ENCODE results near the gene C4BPA. TPM values are rescaled to one million over a fixed set of nuclear protein-coding genes. Genes with fewer than 3 reads are reported as not detected.

C4BPA gene
- total and polyA plus RNA-seq, 4 donors = 49.5 to 1,527 (median 1,194) TPM

Small RNA genes lying within 50 kb of the gene (small RNA-seq; reads per million reads assigned to genes)
- gene AL445493.1 = not detected

Other genes starting within 250 kb of the C4BPA start
- gene IL20, start 238.6 kb upstream of the C4BPA start, total RNA-seq = under 1 TPM in 1 of 2 donors, not detected in 1; 0.17 TPM
- gene IL20, start 238.6 kb upstream of the C4BPA start, polyA plus RNA-seq = not detected
- not detected for gene IL24, start 206.8 kb upstream of the C4BPA start, total RNA-seq
- under 1 TPM in 1 of 2 donors, not detected in 1; 0.13 TPM for gene IL24, start 206.8 kb upstream of the C4BPA start, polyA plus RNA-seq
- 1 to 10 TPM in 1 of 2 donors, under 1 TPM in 1; 0.70 to 1.3 TPM for gene FCMR, start 182.3 kb upstream of the C4BPA start, total RNA-seq
- gene FCMR, start 182.3 kb upstream of the C4BPA start, polyA plus RNA-seq = 1 to 10 TPM; 2.2 to 3.6 TPM
- 10 to 100 TPM in 1 of 2 donors, under 1 TPM in 1; 0.09 to 43.3 TPM for gene PIGR, start 157.8 kb upstream of the C4BPA start, total RNA-seq
- gene PIGR, start 157.8 kb upstream of the C4BPA start, polyA plus RNA-seq = 10 to 100 TPM; 12.0 to 16.1 TPM
- under 1 TPM; 0.14 to 0.59 TPM for gene FCAMR, start 133.8 kb upstream of the C4BPA start, total RNA-seq
- under 1 TPM; 0.23 to 0.54 TPM for gene FCAMR, start 133.8 kb upstream of the C4BPA start, polyA plus RNA-seq
- gene C1orf116, start 71.5 kb upstream of the C4BPA start, total RNA-seq = under 1 TPM; 0.59 to 0.79 TPM
- gene C1orf116, start 71.5 kb upstream of the C4BPA start, polyA plus RNA-seq = under 1 TPM; 0.27 to 0.33 TPM
- gene YOD1, start 53.0 kb upstream of the C4BPA start, total RNA-seq = 10 to 100 TPM in 1 of 2 donors, 1 to 10 TPM in 1; 7.7 to 79.4 TPM
- 1 to 10 TPM; 1.3 to 1.8 TPM for gene YOD1, start 53.0 kb upstream of the C4BPA start, polyA plus RNA-seq
- 1 to 10 TPM; 4.0 to 5.9 TPM for gene PFKFB2, start 51.0 kb upstream of the C4BPA start, total RNA-seq
- 1 to 10 TPM; 1.5 to 2.0 TPM for gene PFKFB2, start 51.0 kb upstream of the C4BPA start, polyA plus RNA-seq
- gene C4BPB, start 15.4 kb upstream of the C4BPA start, total RNA-seq = 100 to 1,000 TPM in 1 of 2 donors, 10 to 100 TPM in 1; 59.7 to 460 TPM
- 100 to 1,000 TPM; 399 to 404 TPM for gene C4BPB, start 15.4 kb upstream of the C4BPA start, polyA plus RNA-seq
- 10 to 100 TPM; 11.0 to 27.6 TPM for gene CD55, start 217.4 kb downstream of the C4BPA start, total RNA-seq
- gene CD55, start 217.4 kb downstream of the C4BPA start, polyA plus RNA-seq = 10 to 100 TPM; 11.9 to 13.3 TPM

Measured in liver (tissue), 5 donors.